ENCODE measurements around the gene CYSTM1.
A peak's percentile ranks its signal among the peaks of the same experiment; 100 is the strongest.

Gene CYSTM1

DNA sequence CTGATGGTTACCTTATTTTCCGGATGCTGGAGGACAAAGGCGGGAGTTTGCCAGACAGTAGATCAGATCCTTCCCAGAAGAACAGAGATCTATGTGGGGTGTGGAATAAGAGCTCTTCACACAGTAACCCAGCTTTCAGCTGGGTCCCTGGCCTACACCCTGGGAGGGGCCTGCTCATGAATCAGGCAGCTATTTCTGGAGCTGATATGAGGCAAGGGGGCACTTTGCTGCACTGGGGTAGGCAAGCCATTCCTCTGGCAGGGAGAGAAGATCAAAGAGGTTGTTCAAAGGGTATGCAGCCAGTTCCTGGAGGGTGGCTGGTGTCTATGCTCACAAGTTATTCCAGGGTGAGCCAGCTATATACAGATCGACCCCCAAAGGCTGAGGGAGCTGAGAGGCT lies 48.6 kb downstream of the CYSTM1 start:
- TF ChIP-seq, protein P1, sequence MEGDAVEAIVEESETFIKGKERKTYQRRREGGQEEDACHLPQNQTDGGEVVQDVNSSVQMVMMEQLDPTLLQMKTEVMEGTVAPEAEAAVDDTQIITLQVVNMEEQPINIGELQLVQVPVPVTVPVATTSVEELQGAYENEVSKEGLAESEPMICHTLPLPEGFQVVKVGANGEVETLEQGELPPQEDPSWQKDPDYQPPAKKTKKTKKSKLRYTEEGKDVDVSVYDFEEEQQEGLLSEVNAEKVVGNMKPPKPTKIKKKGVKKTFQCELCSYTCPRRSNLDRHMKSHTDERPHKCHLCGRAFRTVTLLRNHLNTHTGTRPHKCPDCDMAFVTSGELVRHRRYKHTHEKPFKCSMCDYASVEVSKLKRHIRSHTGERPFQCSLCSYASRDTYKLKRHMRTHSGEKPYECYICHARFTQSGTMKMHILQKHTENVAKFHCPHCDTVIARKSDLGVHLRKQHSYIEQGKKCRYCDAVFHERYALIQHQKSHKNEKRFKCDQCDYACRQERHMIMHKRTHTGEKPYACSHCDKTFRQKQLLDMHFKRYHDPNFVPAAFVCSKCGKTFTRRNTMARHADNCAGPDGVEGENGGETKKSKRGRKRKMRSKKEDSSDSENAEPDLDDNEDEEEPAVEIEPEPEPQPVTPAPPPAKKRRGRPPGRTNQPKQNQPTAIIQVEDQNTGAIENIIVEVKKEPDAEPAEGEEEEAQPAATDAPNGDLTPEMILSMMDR (IDR thresholded peaks at IDR 0.05; ENCODE audit: borderline replicate concordance, insufficient read depth, low read depth, low read length), result no peak
- H3K4me3 ChIP-seq (ENCODE audit: low read depth, low read length), result no peak overlapping the region

DNA sequence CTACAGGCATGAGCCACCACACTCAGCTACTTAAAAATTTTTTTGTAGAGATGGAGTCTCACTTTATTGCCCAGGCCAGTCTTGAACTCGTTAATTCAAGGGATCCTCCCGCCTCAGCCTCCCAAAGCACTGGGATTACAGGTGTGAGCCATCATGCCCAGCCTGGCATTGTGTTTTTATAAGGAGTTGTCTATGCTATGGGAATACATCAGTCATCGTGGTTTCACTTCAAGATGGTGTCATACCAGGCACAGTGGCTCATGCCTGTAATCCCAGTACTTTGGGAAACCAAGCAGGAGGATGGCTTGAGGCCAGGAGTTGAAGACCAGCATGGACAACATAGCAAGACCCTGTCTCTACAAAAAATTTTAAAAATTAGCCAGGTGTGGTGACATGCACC lies 49.7 kb downstream of the CYSTM1 start:
- H3K4me3 ChIP-seq (ENCODE audit: low read depth, low read length), result no peak overlapping the region
- TF ChIP-seq, protein P1 (IDR thresholded peaks at IDR 0.05; ENCODE audit: borderline replicate concordance, insufficient read depth, low read depth, low read length), result no peak

DNA sequence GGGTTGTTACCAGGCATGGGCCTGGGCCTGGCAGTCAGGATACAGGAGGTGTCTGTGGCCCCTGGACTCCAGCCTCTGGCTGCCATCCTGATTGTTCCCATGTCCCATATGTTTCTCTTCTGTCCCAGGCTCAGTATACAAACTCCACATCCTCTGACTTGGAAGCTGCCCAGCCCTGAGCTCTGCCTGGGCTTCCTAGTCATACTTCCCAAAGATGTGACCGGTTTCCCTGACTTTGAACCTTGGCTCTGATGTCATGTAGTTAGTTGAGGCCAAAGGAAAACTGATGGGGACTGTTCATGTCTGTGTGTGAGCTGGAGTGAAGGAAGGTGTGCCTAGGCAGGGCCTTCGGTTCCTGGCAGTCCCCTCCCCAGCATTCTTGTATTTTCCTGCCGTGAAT lies 50.4 kb downstream of the CYSTM1 start:
- TF ChIP-seq, protein P1 (IDR thresholded peaks at IDR 0.05; ENCODE audit: borderline replicate concordance, insufficient read depth, low read depth, low read length), result no peak

DNA sequence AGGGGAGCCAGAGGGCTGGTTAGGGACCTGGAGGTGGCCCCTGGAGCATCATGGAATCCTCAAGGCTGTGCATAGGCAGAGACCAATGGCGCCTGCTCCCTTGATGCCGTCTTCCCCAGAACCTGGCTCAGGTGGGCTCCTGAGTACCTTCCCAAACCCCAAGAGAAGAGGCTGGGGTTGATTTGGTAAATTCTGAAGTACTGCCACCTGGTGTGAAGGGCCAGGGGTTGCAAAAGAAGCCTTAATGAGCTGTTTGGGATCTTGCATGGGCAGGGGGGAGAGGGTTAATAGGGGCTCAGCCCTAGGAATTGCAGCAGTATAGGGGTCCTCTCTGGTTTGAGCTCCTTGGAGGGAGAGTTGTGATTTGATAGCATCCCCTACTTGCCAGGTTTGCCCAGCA lies 52.1 kb downstream of the CYSTM1 start:
- TF ChIP-seq, protein P1 (IDR thresholded peaks at IDR 0.05; ENCODE audit: borderline replicate concordance, insufficient read depth, low read depth, low read length), result peak; percentile 20; the same call in 1 of the 2 replicates
- H3K4me3 ChIP-seq (ENCODE audit: low read depth, low read length), result no peak overlapping the region

More for the DNA sequence above, 50.4 kb downstream of the CYSTM1 start:
- H3K4me3 ChIP-seq (ENCODE audit: low read depth, low read length), result no peak overlapping the region

DNA sequence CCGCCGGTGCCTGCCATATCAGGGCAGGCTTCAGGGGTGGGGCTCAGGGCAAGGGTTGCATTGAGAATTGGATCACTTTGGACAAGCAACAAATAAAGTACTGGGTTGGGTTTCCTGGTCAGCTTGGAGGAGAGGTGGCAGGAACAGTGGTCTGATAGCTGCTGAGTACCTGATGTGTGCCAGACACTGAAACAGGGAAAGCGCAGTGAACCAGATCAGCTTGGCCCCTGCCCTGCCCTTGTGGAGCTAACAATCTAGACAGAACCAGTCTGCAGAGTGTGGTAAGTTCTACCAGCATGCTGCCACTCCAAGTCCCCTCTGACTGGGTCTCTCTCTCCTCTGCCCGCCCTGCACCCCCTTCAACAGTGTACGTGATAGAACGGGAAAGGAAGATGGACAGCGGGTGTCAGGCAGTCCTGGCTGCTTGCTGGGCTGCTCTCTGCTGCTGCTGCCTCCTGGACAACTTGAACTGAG lies 53.4 kb downstream of the CYSTM1 start:
- TF ChIP-seq, protein P1 (IDR thresholded peaks at IDR 0.05; ENCODE audit: borderline replicate concordance, insufficient read depth, low read depth, low read length), result no peak

DNA sequence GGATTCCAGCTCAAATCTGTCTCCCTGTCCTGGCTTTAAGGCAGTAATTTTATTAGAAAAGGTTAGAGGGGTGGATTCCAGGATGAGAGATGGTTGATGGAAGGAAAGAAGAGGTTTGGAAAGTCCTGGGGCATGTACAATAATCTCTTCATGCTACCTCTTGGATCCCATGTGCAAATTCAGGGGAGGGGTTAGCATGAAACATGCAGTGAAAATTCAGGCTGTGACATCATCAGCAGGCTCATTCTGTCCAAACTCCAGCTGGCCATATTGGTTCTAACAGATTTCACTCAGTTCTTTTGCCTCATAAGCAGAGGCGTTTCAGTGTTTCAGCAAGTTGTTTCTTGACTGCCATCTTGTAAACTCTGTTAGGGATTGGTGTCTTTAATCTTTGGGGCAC lies 55.4 kb downstream of the CYSTM1 start:
- H3K4me3 ChIP-seq (ENCODE audit: low read depth, low read length), result no peak overlapping the region
- TF ChIP-seq, protein P1 (IDR thresholded peaks at IDR 0.05; ENCODE audit: borderline replicate concordance, insufficient read depth, low read depth, low read length), result no peak

More for the DNA sequence above, 53.4 kb downstream of the CYSTM1 start:
- no peak overlapping the region for H3K4me3 ChIP-seq (ENCODE audit: low read depth, low read length)

DNA sequence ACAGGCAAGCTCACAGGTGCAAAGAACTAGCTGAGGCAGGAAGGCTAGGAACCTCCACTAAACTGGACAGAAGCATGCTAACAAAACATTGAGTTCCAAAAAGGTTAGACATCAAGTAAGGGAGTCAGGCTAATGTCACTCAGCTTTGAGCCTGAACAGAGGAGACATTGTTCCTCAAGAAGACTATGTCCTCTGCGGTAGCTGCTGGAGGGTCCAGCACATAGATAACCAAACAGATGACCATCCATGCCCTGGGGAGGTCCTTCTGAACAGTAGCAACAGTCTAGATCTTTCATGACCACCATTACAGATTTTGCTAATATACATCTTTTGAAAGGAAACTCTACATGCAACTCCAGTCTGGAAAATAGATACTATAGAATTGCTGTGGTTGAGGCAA lies 57.7 kb downstream of the CYSTM1 start:
- TF ChIP-seq, protein P1 (IDR thresholded peaks at IDR 0.05; ENCODE audit: borderline replicate concordance, insufficient read depth, low read depth, low read length), result no peak
- no peak overlapping the region for H3K4me3 ChIP-seq (ENCODE audit: low read depth, low read length)
